NB4 (cell line): ENCODE measurements around the gene COL23A1.

ENCODE experiments used
- MYC ChIP-seq: IDR thresholded peaks from 2 replicates; pipeline ENCODE4 v1.6.1; 2011; ENCODE audit warnings: low read depth, low read length
- POLR2A ChIP-seq: IDR thresholded peaks from 2 replicates; pipeline ENCODE4 v1.6.1; 2011; ENCODE audit warnings: mild to moderate bottlenecking; ENCODE audit not compliant: insufficient read length; ENCODE audit errors: extremely low read depth
- TF ChIP-seq, protein P1 (sequence below): IDR thresholded peaks from one replicate; pipeline ENCODE4 v1.5.1; 2012; ENCODE audit warnings: low read depth, low read length
- TF ChIP-seq, protein P2 (sequence below): IDR thresholded peaks from 2 replicates; pipeline ENCODE4 v1.6.1; 2011; ENCODE audit warnings: low read depth, low read length

DNA sequence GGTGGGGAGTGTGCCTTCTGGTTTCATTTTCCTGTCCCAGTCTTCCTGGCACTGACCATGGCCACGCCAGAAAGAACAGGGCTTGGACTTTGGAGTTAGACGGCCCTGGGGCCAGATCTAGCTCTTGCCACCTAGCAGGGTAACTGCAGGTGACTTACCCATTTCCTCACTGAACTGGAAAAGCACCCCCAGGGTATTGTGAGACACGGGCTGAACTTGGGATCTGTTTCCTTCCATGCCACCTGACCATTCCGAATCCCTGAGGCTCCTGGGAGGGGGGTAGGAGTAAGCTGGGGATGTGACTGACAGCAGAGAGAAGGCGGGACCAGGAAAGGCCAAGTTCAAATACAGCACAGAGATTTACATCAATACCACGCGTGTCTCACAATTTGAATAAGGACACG lies 376.4 kb downstream of the COL23A1 start:
- TF ChIP-seq, protein P1, sequence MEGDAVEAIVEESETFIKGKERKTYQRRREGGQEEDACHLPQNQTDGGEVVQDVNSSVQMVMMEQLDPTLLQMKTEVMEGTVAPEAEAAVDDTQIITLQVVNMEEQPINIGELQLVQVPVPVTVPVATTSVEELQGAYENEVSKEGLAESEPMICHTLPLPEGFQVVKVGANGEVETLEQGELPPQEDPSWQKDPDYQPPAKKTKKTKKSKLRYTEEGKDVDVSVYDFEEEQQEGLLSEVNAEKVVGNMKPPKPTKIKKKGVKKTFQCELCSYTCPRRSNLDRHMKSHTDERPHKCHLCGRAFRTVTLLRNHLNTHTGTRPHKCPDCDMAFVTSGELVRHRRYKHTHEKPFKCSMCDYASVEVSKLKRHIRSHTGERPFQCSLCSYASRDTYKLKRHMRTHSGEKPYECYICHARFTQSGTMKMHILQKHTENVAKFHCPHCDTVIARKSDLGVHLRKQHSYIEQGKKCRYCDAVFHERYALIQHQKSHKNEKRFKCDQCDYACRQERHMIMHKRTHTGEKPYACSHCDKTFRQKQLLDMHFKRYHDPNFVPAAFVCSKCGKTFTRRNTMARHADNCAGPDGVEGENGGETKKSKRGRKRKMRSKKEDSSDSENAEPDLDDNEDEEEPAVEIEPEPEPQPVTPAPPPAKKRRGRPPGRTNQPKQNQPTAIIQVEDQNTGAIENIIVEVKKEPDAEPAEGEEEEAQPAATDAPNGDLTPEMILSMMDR: no peak
- TF ChIP-seq POLR2A (no peak), MYC (no peak)
- TF ChIP-seq, protein P2, sequence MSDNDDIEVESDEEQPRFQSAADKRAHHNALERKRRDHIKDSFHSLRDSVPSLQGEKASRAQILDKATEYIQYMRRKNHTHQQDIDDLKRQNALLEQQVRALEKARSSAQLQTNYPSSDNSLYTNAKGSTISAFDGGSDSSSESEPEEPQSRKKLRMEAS: no peak
